ENCODE results near the gene NCR2.

Gene NCR2

DNA sequence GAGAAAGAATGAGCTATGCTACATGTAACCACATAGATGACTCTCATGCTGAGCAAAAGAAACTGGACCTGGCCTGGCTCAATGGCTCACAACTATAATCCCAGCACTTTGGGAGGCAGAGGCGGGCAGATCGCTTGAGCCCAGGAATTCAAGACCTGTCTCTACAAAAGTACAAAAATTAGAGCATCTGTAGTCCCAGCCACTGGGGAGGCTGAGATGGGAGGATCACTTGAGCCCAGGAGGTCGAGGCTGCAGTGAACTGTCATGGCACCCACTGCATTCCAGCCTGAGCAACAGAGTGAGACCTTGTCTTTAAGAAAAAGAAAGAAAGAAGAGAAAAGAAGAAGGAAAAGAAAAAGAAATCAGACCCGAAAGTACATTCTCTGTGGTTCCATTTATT is 41.7 kb downstream of the NCR2 start:
- Mint-ChIP-seq H3K27me3 (peaks cover 64% of the 10 kb centered on the region), H3K9me3 (no peaks in the 10 kb centered on the region), H3K36me3 (ENCODE audit: low read depth) (no peaks in the 10 kb centered on the region), H3K4me1 (peaks cover 27% of the 10 kb centered on the region), H3K4me3 (no peak overlapping the region), H3K27ac (no peak overlapping the region)
- no peak for DNase-seq
- ATAC-seq, result no peak

- H3K4me1 Mint-ChIP-seq, result peaks cover 12% of the 10 kb centered on the region
- peaks cover 54% of the 10 kb centered on the region for H3K27me3 Mint-ChIP-seq
- no peak overlapping the region for H3K4me3 Mint-ChIP-seq
- no peak for ATAC-seq
- no peaks in the 10 kb centered on the region for H3K9me3 Mint-ChIP-seq
- H3K36me3 Mint-ChIP-seq (ENCODE audit: low read depth), result no peaks in the 10 kb centered on the region
- DNase-seq, result no peak
- no peak overlapping the region for H3K27ac Mint-ChIP-seq
Observed at GRCh38 chr6:41379306-41379705, 43.9 kb downstream of the NCR2 start.

GRCh38 chr6:41386594-41386993 is 51.2 kb downstream of the NCR2 start:
- H3K4me1 Mint-ChIP-seq, result no peaks in the 10 kb centered on the region
- no peak for ATAC-seq
- H3K9me3 Mint-ChIP-seq, result no peaks in the 10 kb centered on the region
- DNase-seq, result no peak
- peaks cover 25% of the 10 kb centered on the region for H3K27me3 Mint-ChIP-seq
- no peak overlapping the region for H3K4me3 Mint-ChIP-seq
- H3K27ac Mint-ChIP-seq, result no peak overlapping the region
- no peaks in the 10 kb centered on the region for H3K36me3 Mint-ChIP-seq (ENCODE audit: low read depth)

GRCh38 chr6:41392246-41392645 is 56.8 kb downstream of the NCR2 start:
- Mint-ChIP-seq H3K4me1 (no peaks in the 10 kb centered on the region), H3K27ac (no peak overlapping the region), H3K27me3 (peaks cover 25% of the 10 kb centered on the region), H3K36me3 (ENCODE audit: low read depth) (peaks cover 3% of the 10 kb centered on the region), H3K4me3 (no peak overlapping the region), H3K9me3 (peaks cover 17% of the 10 kb centered on the region)
- DNase-seq (no peak), ATAC-seq (no peak)

- Mint-ChIP-seq H3K27me3 (peaks cover 31% of the 10 kb centered on the region), H3K27ac (no peak overlapping the region), H3K4me1 (no peaks in the 10 kb centered on the region), H3K4me3 (no peak overlapping the region), H3K9me3 (peaks cover 17% of the 10 kb centered on the region), H3K36me3 (ENCODE audit: low read depth) (peaks cover 3% of the 10 kb centered on the region)
- ATAC-seq, result no peak
- DNase-seq, result no peak
Observed at GRCh38 chr6:41396335-41396734, 60.9 kb downstream of the NCR2 start.

GRCh38 chr6:41399424-41399823 is 64.0 kb downstream of the NCR2 start:
- no peak overlapping the region for H3K4me3 Mint-ChIP-seq
- H3K9me3 Mint-ChIP-seq, result peaks cover 14% of the 10 kb centered on the region
- H3K4me1 Mint-ChIP-seq, result no peaks in the 10 kb centered on the region
- H3K27me3 Mint-ChIP-seq, result peaks cover 31% of the 10 kb centered on the region
- no peak overlapping the region for H3K27ac Mint-ChIP-seq
- DNase-seq (no peak), ATAC-seq (no peak)
- peaks cover 3% of the 10 kb centered on the region for H3K36me3 Mint-ChIP-seq (ENCODE audit: low read depth)
